GM06990 (cell line): ENCODE results near the gene MYBPH.

Experiments used
- DNase-seq: peaks from one replicate; pipeline ENCODE4 v3.0.0-alpha.2; 2011; ENCODE audit not compliant: insufficient read length; ENCODE audit errors: extremely low read depth
- H3K27me3 ChIP-seq: replicated peaks from 2 replicates; pipeline ENCODE4 v1.6.0; 2011; ENCODE audit warnings: low read length; ENCODE audit not compliant: control insufficient read depth, insufficient read depth
- H3K36me3 ChIP-seq: 2 replicates; pipeline ENCODE4 v1.5.1; 2011; ENCODE audit warnings: low read length; ENCODE audit not compliant: control insufficient read depth, insufficient read depth
- H3K4me3 ChIP-seq: replicated peaks from 2 replicates; pipeline ENCODE4 v1.5.1; 2011; ENCODE audit warnings: low read depth, mild to moderate bottlenecking, control low read depth, low read length
- TF ChIP-seq, protein P1 (sequence below): IDR thresholded peaks from 2 replicates; pipeline ENCODE4 v1.5.1; 2011; ENCODE audit warnings: low read length, control low read depth, mild to moderate bottlenecking, inconsistent platforms; ENCODE audit not compliant: insufficient read depth, poor library complexity, severe bottlenecking

Gene MYBPH

DNA sequence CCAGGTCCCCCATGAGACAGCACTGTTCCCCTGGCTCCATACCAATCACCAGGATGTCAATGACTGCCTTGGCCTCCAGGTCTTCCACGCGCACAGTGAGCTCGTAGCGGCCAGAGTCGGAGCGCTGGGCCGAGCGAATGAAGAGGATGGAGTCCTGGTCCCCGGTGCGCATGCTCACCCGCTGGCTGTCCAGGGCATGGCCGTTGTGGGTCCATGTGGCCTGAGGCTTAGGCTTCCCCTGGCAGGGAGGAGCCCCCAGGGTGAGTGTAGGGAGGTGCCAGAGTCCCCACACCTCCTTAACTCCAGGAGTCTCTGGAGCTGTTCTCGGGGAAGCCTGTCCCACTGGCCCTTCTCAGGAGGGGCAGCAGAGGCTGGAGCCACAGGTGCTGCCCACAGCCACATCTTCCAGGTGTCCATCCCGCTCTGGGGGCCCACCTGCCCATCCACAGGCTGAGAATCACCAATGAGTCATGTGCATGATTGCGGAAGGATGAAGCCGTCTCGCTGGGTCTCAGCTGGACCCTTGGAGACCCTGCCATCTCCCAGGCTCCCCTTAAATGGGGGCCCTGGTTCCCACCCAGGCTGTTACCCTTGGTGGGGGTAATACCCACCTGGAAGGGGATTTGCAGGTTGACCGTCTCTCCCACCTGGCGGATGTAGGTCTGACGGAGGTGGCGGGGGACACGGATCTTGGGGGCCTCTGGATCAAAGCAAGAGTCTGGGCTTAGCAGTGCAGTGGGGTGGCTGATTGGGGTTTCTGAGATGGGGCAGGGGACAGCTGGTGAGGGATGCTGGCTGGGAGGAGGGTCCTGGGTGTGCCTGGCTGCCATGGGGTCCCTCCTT lies 4.1 kb downstream of the MYBPH start:
- Histone ChIP-seq H3K4me3 (no peak overlapping the region), H3K27me3 (no peaks in the 10 kb centered on the region; the same call in 1 of the 2 replicates), H3K36me3 (no peaks in the 10 kb centered on the region)
- DNase-seq = no peak
- TF ChIP-seq, protein P1, sequence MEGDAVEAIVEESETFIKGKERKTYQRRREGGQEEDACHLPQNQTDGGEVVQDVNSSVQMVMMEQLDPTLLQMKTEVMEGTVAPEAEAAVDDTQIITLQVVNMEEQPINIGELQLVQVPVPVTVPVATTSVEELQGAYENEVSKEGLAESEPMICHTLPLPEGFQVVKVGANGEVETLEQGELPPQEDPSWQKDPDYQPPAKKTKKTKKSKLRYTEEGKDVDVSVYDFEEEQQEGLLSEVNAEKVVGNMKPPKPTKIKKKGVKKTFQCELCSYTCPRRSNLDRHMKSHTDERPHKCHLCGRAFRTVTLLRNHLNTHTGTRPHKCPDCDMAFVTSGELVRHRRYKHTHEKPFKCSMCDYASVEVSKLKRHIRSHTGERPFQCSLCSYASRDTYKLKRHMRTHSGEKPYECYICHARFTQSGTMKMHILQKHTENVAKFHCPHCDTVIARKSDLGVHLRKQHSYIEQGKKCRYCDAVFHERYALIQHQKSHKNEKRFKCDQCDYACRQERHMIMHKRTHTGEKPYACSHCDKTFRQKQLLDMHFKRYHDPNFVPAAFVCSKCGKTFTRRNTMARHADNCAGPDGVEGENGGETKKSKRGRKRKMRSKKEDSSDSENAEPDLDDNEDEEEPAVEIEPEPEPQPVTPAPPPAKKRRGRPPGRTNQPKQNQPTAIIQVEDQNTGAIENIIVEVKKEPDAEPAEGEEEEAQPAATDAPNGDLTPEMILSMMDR = no peak

DNA sequence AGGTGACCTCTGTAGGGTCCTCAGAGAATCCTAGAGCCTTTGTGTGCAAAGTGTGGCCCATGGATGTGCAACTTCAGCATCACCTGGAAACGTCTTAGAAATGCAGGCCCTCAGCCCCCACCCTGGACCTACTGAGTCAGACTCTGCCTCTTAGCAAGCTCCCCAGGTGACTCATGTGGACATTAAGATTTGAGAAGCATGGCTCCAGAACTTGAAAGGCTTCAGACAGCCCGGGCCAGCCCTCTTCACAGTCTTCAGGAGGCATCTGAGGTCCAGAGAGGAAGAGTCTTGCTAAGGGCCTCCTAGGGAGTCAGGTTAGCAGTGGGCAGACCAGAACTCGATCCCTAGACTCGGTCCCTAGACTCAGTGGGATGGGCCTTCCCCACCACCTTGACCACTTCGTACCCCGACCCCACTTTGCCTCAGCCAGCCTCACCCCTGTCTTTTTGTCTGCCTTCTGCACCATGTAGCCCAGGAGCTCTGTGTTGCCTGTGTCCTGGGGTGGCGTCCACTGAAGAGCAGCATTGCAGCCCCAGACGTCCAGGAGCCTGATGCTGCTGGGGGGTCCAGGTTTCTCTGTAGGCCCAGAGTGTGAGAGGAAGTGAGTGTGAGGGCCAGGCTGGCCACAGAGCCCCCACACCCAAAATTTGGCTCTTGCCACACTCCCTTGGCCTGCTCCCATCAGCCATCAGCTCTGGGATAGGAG lies 4.8 kb downstream of the MYBPH start:
- H3K4me3 ChIP-seq = no peak overlapping the region
- TF ChIP-seq, protein P1 = no peak
- H3K36me3 ChIP-seq = no peaks in the 10 kb centered on the region
- no peaks in the 10 kb centered on the region; the same call in 1 of the 2 replicates for H3K27me3 ChIP-seq
- no peak for DNase-seq

DNA sequence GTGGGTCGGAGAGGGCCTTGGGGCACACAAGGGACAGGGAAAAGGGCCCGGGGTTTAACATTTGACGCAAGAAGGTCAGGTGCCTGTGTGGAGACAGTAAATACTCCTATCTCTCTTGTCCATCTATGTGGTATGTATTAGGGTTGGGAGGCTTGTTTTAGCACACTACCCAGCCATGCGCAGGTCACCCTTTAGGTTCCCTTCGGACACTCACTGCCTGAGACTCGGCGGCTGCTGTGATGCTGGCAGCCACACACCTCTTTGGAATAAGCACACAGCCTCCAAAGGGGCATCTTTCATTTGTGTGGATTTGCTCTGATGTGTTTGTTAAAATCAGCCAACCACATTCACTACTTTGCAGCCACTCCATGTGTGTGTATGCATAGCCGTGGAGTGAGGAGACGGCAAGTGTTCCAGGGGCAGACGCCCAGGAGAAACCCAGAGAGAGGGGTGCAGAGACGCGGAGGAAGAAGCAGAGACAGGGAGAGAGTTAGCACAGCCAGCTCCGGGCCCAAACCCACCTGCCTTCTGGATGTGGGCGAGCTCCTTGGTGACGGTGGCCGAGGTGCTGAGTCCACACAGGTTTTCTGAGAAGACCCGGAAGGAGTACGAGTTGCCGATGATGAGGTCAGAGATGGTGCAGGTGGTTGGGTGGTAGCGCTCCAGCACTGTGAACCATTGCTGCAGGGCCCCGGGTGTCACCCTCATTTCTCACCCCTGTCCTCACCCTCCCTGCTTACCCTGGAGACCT lies 5.7 kb downstream of the MYBPH start:
- no peak for DNase-seq
- no peaks in the 10 kb centered on the region for H3K36me3 ChIP-seq
- TF ChIP-seq, protein P1 = no peak
- H3K4me3 ChIP-seq = no peak overlapping the region
- H3K27me3 ChIP-seq = no peaks in the 10 kb centered on the region; the same call in 1 of the 2 replicates

DNA sequence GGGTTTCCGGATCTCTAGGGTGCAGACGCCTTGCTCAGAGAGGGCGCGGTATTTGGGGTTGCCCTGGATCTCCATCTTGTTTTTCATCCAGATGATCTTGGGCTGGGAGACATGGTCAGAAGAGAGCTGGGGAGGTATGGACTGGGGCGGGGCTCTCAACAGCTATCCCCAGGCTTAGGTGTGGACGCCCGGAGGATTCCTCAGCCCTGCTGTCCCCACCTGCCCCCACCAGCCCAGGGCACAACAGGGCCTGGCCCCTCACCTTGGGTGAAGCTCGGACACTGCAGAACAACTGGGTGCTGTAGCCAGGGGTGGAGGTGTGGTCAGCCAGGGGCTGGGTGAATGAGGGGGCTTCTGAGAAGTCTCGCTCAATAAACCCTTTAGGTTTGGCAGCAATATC lies 6.6 kb downstream of the MYBPH start:
- DNase-seq = no peak
- Histone ChIP-seq H3K27me3 (no peaks in the 10 kb centered on the region; the same call in 1 of the 2 replicates), H3K36me3 (no peaks in the 10 kb centered on the region), H3K4me3 (no peak overlapping the region)
- TF ChIP-seq, protein P1 = no peak

DNA sequence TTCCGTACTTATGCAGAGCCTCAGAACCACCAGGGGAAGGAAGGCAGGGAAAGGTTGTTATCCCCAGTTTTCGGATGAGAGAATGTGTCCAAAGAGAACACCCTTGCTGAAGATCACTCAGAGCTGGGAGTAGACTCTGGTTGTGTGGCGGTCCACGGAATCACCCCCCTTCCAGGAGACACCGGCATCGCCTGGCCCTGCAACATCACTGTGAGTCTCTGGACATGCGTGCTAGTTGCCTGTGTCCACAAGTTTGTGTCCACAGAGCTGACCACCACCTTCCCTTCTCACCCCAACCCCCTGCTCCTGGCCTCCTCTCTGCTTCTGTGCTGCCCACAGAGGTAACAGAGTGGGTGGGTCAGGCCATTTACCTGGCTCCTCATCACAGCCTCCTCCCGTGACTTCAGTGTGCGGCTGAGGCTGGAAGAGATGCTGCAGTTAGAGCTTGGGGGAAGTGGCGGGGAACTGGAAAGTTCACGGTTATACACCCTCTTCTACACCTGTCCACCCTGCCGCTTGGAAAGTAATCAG lies 7.3 kb downstream of the MYBPH start:
- H3K36me3 ChIP-seq = no peaks in the 10 kb centered on the region
- H3K27me3 ChIP-seq = no peaks in the 10 kb centered on the region; the same call in 1 of the 2 replicates
- TF ChIP-seq, protein P1 = no peak
- no peak overlapping the region for H3K4me3 ChIP-seq
- DNase-seq = no peak
